Measurements from ENCODE around the gene CADM2. TPM values are rescaled to one million over a fixed set of nuclear protein-coding genes. Genes with fewer than 3 reads are reported as not detected.

The CADM2 gene
- total RNA-seq, 1 experiment from 2014 or later, result not detected

GRCh38 chr3:85159376-85159775 is 200.6 kb downstream of the CADM2 start:
- intact Hi-C loops (cut with micrococcal nuclease; ENCODE audit: unreplicated experiment), result no loop called here
- BruUV-seq (replicated peaks), result no TSS peak
- Mint-ChIP-seq H3K4me3 (ENCODE audit: unreplicated experiment) (no peak overlapping the region), H3K36me3 (ENCODE audit: insufficient read depth, unreplicated experiment) (no peaks in the 10 kb centered on the region), H3K27ac (ENCODE audit: unreplicated experiment) (no peak overlapping the region), H3K9me3 (ENCODE audit: unreplicated experiment) (no peaks in the 10 kb centered on the region), H3K4me1 (ENCODE audit: low read depth, unreplicated experiment) (no peaks in the 10 kb centered on the region), H3K27me3 (ENCODE audit: insufficient read depth, unreplicated experiment) (no peaks in the 10 kb centered on the region)
- DNase-seq, result no peak
- no peaks in the 10 kb centered on the region for H3K36me3 ChIP-seq (ENCODE audit: control insufficient read depth, insufficient read depth, low read length)
- CTCF ChIA-PET, result no interaction called here
- H3K27me3 ChIP-seq (replicated peaks; ENCODE audit: control insufficient read depth, insufficient read depth, low read length), result no peaks in the 10 kb centered on the region
- TF ChIP-seq CTCF (IDR thresholded peaks at IDR 0.05; ENCODE audit: insufficient read depth in 1 of 2, low read depth in 1 of 2, low read length in 1 of 2, severe bottlenecking in 1 of 2, unreplicated experiment in 1 of 2), result no peak
- H3K9me3 ChIP-seq, result no peaks in the 10 kb centered on the region; the same call in 1 of the 2 replicates
- POLR2A ChIA-PET, result no interaction called here
- no peaks in the 10 kb centered on the region for H3K4me1 ChIP-seq
- no peak overlapping the region for H3K4me3 ChIP-seq (ENCODE audit: low read depth, low read length)

- no peak overlapping the region for H3K27ac Mint-ChIP-seq (ENCODE audit: unreplicated experiment)
- H3K4me3 ChIP-seq (ENCODE audit: low read depth, low read length), result no peak overlapping the region
These were observed 202.8 kb downstream of the CADM2 start for GRCh38 chr3:85161544-85161943.

GRCh38 chr3:85162905-85163304 is 204.1 kb downstream of the CADM2 start:
- H3K27me3 ChIP-seq (replicated peaks; ENCODE audit: control insufficient read depth, insufficient read depth, low read length), result no peaks in the 10 kb centered on the region
- no peaks in the 10 kb centered on the region for H3K36me3 ChIP-seq (ENCODE audit: control insufficient read depth, insufficient read depth, low read length)
- Mint-ChIP-seq H3K36me3 (ENCODE audit: insufficient read depth, unreplicated experiment) (no peaks in the 10 kb centered on the region), H3K4me1 (ENCODE audit: low read depth, unreplicated experiment) (no peaks in the 10 kb centered on the region), H3K4me3 (ENCODE audit: unreplicated experiment) (no peak overlapping the region), H3K27ac (ENCODE audit: unreplicated experiment) (no peak overlapping the region), H3K27me3 (ENCODE audit: insufficient read depth, unreplicated experiment) (no peaks in the 10 kb centered on the region), H3K9me3 (ENCODE audit: unreplicated experiment) (no peaks in the 10 kb centered on the region)
- BruUV-seq (replicated peaks), result no TSS peak
- ChIA-PET POLR2A (no interaction called here), CTCF (no interaction called here)
- TF ChIP-seq CTCF (IDR thresholded peaks at IDR 0.05; ENCODE audit: insufficient read depth in 1 of 2, low read depth in 1 of 2, low read length in 1 of 2, severe bottlenecking in 1 of 2, unreplicated experiment in 1 of 2), result no peak
- H3K4me3 ChIP-seq (ENCODE audit: low read depth, low read length), result no peak overlapping the region
- no peaks in the 10 kb centered on the region for H3K4me1 ChIP-seq
- H3K9me3 ChIP-seq, result no peaks in the 10 kb centered on the region; the same call in 1 of the 2 replicates
- intact Hi-C loops (cut with micrococcal nuclease; ENCODE audit: unreplicated experiment), result no loop called here
- no peak for DNase-seq

More at GRCh38 chr3:85161544-85161943, 202.8 kb downstream of the CADM2 start:
- no peak for TF ChIP-seq CTCF (IDR thresholded peaks at IDR 0.05; ENCODE audit: insufficient read depth in 1 of 2, low read depth in 1 of 2, low read length in 1 of 2, severe bottlenecking in 1 of 2, unreplicated experiment in 1 of 2)
- Histone ChIP-seq H3K27me3 (replicated peaks; ENCODE audit: control insufficient read depth, insufficient read depth, low read length) (no peaks in the 10 kb centered on the region), H3K4me1 (no peaks in the 10 kb centered on the region), H3K36me3 (ENCODE audit: control insufficient read depth, insufficient read depth, low read length) (no peaks in the 10 kb centered on the region), H3K9me3 (no peaks in the 10 kb centered on the region; the same call in 1 of the 2 replicates)
- CTCF ChIA-PET, result no interaction called here
- BruUV-seq (replicated peaks), result no TSS peak
- POLR2A ChIA-PET, result no interaction called here
- Mint-ChIP-seq H3K27me3 (ENCODE audit: insufficient read depth, unreplicated experiment) (no peaks in the 10 kb centered on the region), H3K9me3 (ENCODE audit: unreplicated experiment) (no peaks in the 10 kb centered on the region), H3K4me1 (ENCODE audit: low read depth, unreplicated experiment) (no peaks in the 10 kb centered on the region), H3K4me3 (ENCODE audit: unreplicated experiment) (no peak overlapping the region), H3K36me3 (ENCODE audit: insufficient read depth, unreplicated experiment) (no peaks in the 10 kb centered on the region)
- intact Hi-C loops (cut with micrococcal nuclease; ENCODE audit: unreplicated experiment), result no loop called here
- peak in 1 of 2 experiments; percentile 39 for DNase-seq

All from Caco-2 (cell line).